ENCODE results near the gene GBGT1. TPM values are rescaled to one million over a fixed set of nuclear protein-coding genes. Genes with fewer than 3 reads are reported as not detected.

Gene GBGT1
- total RNA-seq, 1 donor = 4.7 TPM

- TF ChIP-seq CTCF (IDR thresholded peaks at IDR 0.05; ENCODE audit: insufficient read depth, low read depth, low read length) = no peak
- DNase-seq (ENCODE audit: low read depth) = peak; percentile 81
- no peak overlapping the region for H3K4me3 ChIP-seq (ENCODE audit: low read depth, low read length)
Observed at GRCh38 chr9:133135146-133135745, 28.5 kb downstream of the GBGT1 start.

- no peak overlapping the region for H3K4me3 ChIP-seq (ENCODE audit: low read depth, low read length)
- DNase-seq (ENCODE audit: low read depth) = no peak
- TF ChIP-seq CTCF (IDR thresholded peaks at IDR 0.05; ENCODE audit: insufficient read depth, low read depth, low read length) = no peak
Observed at GRCh38 chr9:133134388-133135145, 29.1 kb downstream of the GBGT1 start.

GRCh38 chr9:133133681-133134387 is 29.9 kb downstream of the GBGT1 start:
- no peak overlapping the region for H3K4me3 ChIP-seq (ENCODE audit: low read depth, low read length)
- peak; percentile 96 for DNase-seq (ENCODE audit: low read depth)
- TF ChIP-seq CTCF (IDR thresholded peaks at IDR 0.05; ENCODE audit: insufficient read depth, low read depth, low read length) = no peak

- TF ChIP-seq CTCF (IDR thresholded peaks at IDR 0.05; ENCODE audit: insufficient read depth, low read depth, low read length) = no peak
- DNase-seq (ENCODE audit: low read depth) = no peak
- no peak overlapping the region for H3K4me3 ChIP-seq (ENCODE audit: low read depth, low read length)
Observed at GRCh38 chr9:133132174-133132573, 31.5 kb downstream of the GBGT1 start.

GRCh38 chr9:133131506-133131905 is 32.2 kb downstream of the GBGT1 start:
- TF ChIP-seq CTCF (IDR thresholded peaks at IDR 0.05; ENCODE audit: insufficient read depth, low read depth, low read length) = no peak
- no peak for DNase-seq (ENCODE audit: low read depth)

GRCh38 chr9:133130685-133131244 is 32.9 kb downstream of the GBGT1 start:
- H3K4me3 ChIP-seq (ENCODE audit: low read depth, low read length) = no peak overlapping the region
- no peak for TF ChIP-seq CTCF (IDR thresholded peaks at IDR 0.05; ENCODE audit: insufficient read depth, low read depth, low read length)
- no peak for DNase-seq (ENCODE audit: low read depth)

More at GRCh38 chr9:133131506-133131905, 32.2 kb downstream of the GBGT1 start:
- H3K4me3 ChIP-seq (ENCODE audit: low read depth, low read length) = no peak overlapping the region

Data from fibroblast of villous mesenchyme (primary cell).